ENCODE measurements around the gene IL6ST.

DNA sequence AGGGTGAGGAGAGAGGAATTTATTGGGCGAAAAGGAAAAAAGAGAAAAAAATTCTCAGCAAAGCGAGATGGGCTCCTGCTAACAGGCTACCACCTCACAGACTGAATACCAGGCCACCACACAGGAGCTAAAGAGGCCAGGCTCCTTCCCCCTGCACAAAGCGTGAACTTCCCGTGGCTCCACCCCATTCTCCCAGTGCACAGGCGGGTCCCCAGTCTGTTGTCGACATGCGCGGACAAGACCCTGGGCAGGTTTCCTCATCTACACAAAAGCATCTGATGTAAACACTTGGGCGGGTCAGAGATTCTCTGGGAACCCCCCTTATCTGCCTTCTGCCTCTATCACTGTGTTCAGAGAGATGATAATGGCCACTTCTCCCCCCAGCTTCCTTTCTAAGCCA is 109.4 kb downstream of the IL6ST start:
- TF ChIP-seq, protein P1, sequence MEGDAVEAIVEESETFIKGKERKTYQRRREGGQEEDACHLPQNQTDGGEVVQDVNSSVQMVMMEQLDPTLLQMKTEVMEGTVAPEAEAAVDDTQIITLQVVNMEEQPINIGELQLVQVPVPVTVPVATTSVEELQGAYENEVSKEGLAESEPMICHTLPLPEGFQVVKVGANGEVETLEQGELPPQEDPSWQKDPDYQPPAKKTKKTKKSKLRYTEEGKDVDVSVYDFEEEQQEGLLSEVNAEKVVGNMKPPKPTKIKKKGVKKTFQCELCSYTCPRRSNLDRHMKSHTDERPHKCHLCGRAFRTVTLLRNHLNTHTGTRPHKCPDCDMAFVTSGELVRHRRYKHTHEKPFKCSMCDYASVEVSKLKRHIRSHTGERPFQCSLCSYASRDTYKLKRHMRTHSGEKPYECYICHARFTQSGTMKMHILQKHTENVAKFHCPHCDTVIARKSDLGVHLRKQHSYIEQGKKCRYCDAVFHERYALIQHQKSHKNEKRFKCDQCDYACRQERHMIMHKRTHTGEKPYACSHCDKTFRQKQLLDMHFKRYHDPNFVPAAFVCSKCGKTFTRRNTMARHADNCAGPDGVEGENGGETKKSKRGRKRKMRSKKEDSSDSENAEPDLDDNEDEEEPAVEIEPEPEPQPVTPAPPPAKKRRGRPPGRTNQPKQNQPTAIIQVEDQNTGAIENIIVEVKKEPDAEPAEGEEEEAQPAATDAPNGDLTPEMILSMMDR (IDR thresholded peaks at IDR 0.05; ENCODE audit: low read depth, low read length, poor library complexity, severe bottlenecking): no peak
- no peak for TF ChIP-seq EZH2phosphoT487 (IDR thresholded peaks at IDR 0.05; ENCODE audit: borderline replicate concordance, low read length)

All from DOHH2 (cell line).